ENCODE measurements around the gene ZNF335. TPM values are rescaled to one million over a fixed set of nuclear protein-coding genes. Genes with fewer than 3 reads are reported as not detected.
"Not testable (repeated sequence)": the region's sequence is repeated elsewhere in the genome, so short reads cannot be mapped to it uniquely, and the experiment has no call there.

Gene ZNF335
- total RNA-seq, 3 donors from 2014 or later (not counting 1 experiment from before 2014, with no cell fraction given) = 101 to 119 (median 102) TPM

GRCh38 chr20:45904583-45905504 is 67.2 kb downstream of the ZNF335 start:
- ATAC-seq = no peak
- H3K36me3 ChIP-seq (ENCODE audit: control insufficient read depth, insufficient read depth, low read length) = no peaks in the 10 kb centered on the region
- no peaks in the 10 kb centered on the region for H3K4me1 Mint-ChIP-seq
- H3K36me3 Mint-ChIP-seq = no peaks in the 10 kb centered on the region
- H3K4me3 ChIP-seq (ENCODE audit: low read length) = no peak overlapping the region
- no peak for TF ChIP-seq CTCF (IDR thresholded peaks at IDR 0.05)
- H3K9me3 ChIP-seq (ENCODE audit: control insufficient read depth, insufficient read depth, low read length) = no peaks in the 10 kb centered on the region
- intact Hi-C loops (cut with micrococcal nuclease) = no loop called here
- no peaks in the 10 kb centered on the region for H3K27me3 Mint-ChIP-seq (ENCODE audit: low read depth in 2 of 2)
- no peaks in the 10 kb centered on the region for H3K27me3 ChIP-seq (ENCODE audit: control insufficient read depth, insufficient read depth, low read length)
- no peak for DNase-seq
- H3K4me3 Mint-ChIP-seq = no peak overlapping the region
- no peak overlapping the region for H3K27ac ChIP-seq (ENCODE audit: low read length)
- 77% methylated on average over 16 of the region's 16 CpGs for WGBS (ENCODE audit: insufficient coverage)
- H3K27ac Mint-ChIP-seq = no peak overlapping the region
- no peaks in the 10 kb centered on the region for H3K9me3 Mint-ChIP-seq
- H3K4me1 ChIP-seq (ENCODE audit: control insufficient read depth, insufficient read depth, low read length) = no peaks in the 10 kb centered on the region

DNA sequence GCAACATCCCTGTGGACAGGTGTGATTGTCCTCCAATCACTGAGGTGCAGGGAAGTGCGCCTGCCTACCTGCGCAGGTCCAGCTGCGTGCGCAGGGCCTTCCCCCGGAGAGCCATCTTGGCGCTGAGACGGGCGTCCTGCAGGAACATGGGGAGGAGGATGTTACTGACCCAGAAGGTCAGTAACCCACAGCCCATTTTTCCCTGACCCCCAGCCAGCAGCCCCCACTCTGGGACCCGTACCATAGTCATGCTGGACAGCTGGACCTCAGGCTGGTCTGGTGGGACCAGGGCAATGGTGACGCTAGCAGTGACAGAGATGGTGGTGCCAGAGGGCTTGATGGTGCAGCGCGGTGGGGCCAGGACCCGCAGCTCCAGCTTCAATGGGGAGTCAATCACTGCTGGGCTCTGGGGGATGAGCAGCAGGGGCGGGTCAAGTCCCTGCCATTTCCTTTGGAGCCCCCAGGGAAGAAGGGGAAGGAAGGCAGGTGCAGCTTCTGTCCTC is 69.8 kb downstream of the ZNF335 start:
- Mint-ChIP-seq H3K27ac (no peak overlapping the region), H3K9me3 (no peaks in the 10 kb centered on the region), H3K27me3 (ENCODE audit: low read depth in 2 of 2) (no peaks in the 10 kb centered on the region), H3K4me1 (no peaks in the 10 kb centered on the region), H3K36me3 (no peaks in the 10 kb centered on the region), H3K4me3 (no peak overlapping the region)
- H3K4me3 ChIP-seq (ENCODE audit: low read length) = no peak overlapping the region
- H3K27me3 ChIP-seq (ENCODE audit: control insufficient read depth, insufficient read depth, low read length) = no peaks in the 10 kb centered on the region
- no peak for ATAC-seq
- H3K4me1 ChIP-seq (ENCODE audit: control insufficient read depth, insufficient read depth, low read length) = no peaks in the 10 kb centered on the region
- no peak for TF ChIP-seq CTCF (IDR thresholded peaks at IDR 0.05)
- peaks cover 2% of the 10 kb centered on the region for H3K36me3 ChIP-seq (ENCODE audit: control insufficient read depth, insufficient read depth, low read length)
- WGBS (ENCODE audit: insufficient coverage) = 93% methylated on average over 14 of the region's 14 CpGs
- H3K27ac ChIP-seq (ENCODE audit: low read length) = no peak overlapping the region
- no peaks in the 10 kb centered on the region for H3K9me3 ChIP-seq (ENCODE audit: control insufficient read depth, insufficient read depth, low read length)
- DNase-seq = no peak
- intact Hi-C loops (cut with micrococcal nuclease) = no loop called here

GRCh38 chr20:45901332-45901731 is 70.7 kb downstream of the ZNF335 start:
- intact Hi-C loops (cut with micrococcal nuclease); H3K27ac Mint-ChIP-seq; H3K9me3 Mint-ChIP-seq; DNase-seq; H3K4me3 Mint-ChIP-seq; H3K27ac ChIP-seq (ENCODE audit: low read length); H3K4me1 Mint-ChIP-seq; H3K27me3 Mint-ChIP-seq (ENCODE audit: low read depth in 2 of 2); H3K4me1 ChIP-seq (ENCODE audit: control insufficient read depth, insufficient read depth, low read length); ATAC-seq; H3K9me3 ChIP-seq (ENCODE audit: control insufficient read depth, insufficient read depth, low read length); H3K4me3 ChIP-seq (ENCODE audit: low read length); H3K36me3 Mint-ChIP-seq; H3K27me3 ChIP-seq (ENCODE audit: control insufficient read depth, insufficient read depth, low read length); H3K36me3 ChIP-seq (ENCODE audit: control insufficient read depth, insufficient read depth, low read length): not testable (repeated sequence)
- whole genome bisulfite sequencing (ENCODE audit: insufficient coverage) = 87% methylated on average over 6 of the region's 6 CpGs

DNA sequence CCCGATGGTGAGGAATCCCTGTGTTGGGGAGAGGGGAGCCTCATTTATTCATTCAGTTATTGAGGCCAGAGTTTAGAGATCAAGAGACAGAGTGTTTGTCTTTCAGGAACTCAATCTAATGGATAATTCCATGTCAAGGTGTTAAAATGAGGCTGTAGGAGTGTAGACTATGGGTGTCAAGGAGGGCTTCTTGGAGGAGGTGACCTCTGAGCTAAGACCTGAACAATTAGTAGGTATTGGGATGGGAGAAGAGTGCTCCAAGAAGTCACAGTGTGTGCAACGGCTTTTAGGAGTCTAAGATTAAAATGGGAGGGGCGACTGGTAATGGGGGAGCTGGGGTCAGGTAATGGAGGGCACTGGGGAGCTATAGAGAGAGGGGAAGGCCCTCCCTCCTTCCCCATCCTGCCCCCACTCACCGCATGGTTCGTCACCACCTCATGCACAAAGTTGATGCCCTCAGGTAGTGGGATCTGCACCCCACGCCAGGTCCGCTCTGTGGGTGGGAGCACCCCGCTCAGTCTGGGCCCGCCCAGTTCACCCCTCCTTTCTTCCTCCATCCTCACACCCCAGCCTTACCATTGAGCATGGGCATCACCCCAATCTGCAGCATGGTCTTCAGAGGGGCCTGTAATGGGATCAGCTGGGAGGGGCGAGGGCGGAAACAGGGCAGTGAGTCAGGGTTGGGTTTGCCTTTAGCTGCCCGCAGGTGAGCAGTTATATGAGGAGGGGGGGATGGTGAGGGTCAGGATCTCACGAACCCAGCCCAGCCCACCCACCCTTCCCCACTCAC is 72.8 kb downstream of the ZNF335 start:
- 91% methylated on average over 11 of the region's 13 CpGs for WGBS (ENCODE audit: insufficient coverage)
- TF ChIP-seq CTCF (IDR thresholded peaks at IDR 0.05) = no peak
- no peak overlapping the region for H3K4me3 Mint-ChIP-seq
- no peaks in the 10 kb centered on the region for H3K9me3 ChIP-seq (ENCODE audit: control insufficient read depth, insufficient read depth, low read length)
- no peak overlapping the region for H3K4me3 ChIP-seq (ENCODE audit: low read length)
- no peaks in the 10 kb centered on the region for H3K27me3 Mint-ChIP-seq (ENCODE audit: low read depth in 2 of 2)
- H3K27ac Mint-ChIP-seq = no peak overlapping the region
- no peaks in the 10 kb centered on the region for H3K9me3 Mint-ChIP-seq
- intact Hi-C loops (cut with micrococcal nuclease) = no loop called here
- no peak for DNase-seq
- H3K36me3 ChIP-seq (ENCODE audit: control insufficient read depth, insufficient read depth, low read length) = peaks cover 13% of the 10 kb centered on the region
- no peaks in the 10 kb centered on the region for H3K36me3 Mint-ChIP-seq
- H3K4me1 Mint-ChIP-seq = no peaks in the 10 kb centered on the region
- H3K27ac ChIP-seq (ENCODE audit: low read length) = no peak overlapping the region
- ATAC-seq = no peak
- no peaks in the 10 kb centered on the region for H3K4me1 ChIP-seq (ENCODE audit: control insufficient read depth, insufficient read depth, low read length)
- no peaks in the 10 kb centered on the region for H3K27me3 ChIP-seq (ENCODE audit: control insufficient read depth, insufficient read depth, low read length)

All from natural killer cell (primary cell).